PFSK-1 (cell line): Measurements from ENCODE around the gene MTRR.

Source experiments
- POLR2AphosphoS5 ChIP-seq: IDR thresholded peaks from 2 replicates; pipeline ENCODE4 v1.6.1; 2012; ENCODE audit warnings: low read depth, mild to moderate bottlenecking, control low read depth, low read length, moderate library complexity
- SIN3A ChIP-seq: IDR thresholded peaks from 2 replicates; pipeline ENCODE4 v1.6.1; 2012; ENCODE audit warnings: mild to moderate bottlenecking, low read length, moderate library complexity, borderline replicate concordance; ENCODE audit not compliant: insufficient read depth
- TAF1 ChIP-seq: IDR thresholded peaks from 2 replicates; pipeline ENCODE4 v1.6.1; 2012; ENCODE audit warnings: low read length, control low read depth, borderline replicate concordance; ENCODE audit not compliant: insufficient read depth
- TF ChIP-seq, protein P1 (sequence below), 2 experiments: IDR thresholded peaks; 2 replicates each; pipeline versions ENCODE4 v1.6.1 to v1.8.0; 2011 to 2012; ENCODE audit warnings: low read depth in 2 of 2, low read length in 2 of 2, control low read depth in 1 of 2, inconsistent platforms in 1 of 2, mild to moderate bottlenecking in 1 of 2, moderate library complexity in 1 of 2; ENCODE audit not compliant: insufficient read depth in 1 of 2

DNA sequence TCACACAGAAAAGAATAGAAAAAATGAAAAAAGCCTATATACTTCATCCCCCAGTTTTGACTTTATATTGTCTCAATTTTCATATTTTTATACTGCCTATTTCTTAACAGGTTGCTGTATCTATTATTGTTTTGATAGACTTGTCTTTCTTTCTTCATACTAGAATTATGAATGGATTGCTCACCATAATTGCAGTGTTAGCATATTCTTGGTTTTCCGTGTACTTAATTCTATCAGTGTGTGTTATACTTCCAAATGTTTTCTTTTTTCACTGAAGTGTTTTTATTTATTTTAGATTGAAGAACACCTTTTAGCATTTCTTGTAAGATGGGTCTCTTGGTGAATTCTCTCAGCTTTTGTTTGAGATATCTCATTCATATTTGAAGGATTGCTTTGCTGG, 38.7 kb downstream of the MTRR start:
- TF ChIP-seq POLR2AphosphoS5 (no peak), TAF1 (no peak), SIN3A (no peak)
- TF ChIP-seq, protein P1, sequence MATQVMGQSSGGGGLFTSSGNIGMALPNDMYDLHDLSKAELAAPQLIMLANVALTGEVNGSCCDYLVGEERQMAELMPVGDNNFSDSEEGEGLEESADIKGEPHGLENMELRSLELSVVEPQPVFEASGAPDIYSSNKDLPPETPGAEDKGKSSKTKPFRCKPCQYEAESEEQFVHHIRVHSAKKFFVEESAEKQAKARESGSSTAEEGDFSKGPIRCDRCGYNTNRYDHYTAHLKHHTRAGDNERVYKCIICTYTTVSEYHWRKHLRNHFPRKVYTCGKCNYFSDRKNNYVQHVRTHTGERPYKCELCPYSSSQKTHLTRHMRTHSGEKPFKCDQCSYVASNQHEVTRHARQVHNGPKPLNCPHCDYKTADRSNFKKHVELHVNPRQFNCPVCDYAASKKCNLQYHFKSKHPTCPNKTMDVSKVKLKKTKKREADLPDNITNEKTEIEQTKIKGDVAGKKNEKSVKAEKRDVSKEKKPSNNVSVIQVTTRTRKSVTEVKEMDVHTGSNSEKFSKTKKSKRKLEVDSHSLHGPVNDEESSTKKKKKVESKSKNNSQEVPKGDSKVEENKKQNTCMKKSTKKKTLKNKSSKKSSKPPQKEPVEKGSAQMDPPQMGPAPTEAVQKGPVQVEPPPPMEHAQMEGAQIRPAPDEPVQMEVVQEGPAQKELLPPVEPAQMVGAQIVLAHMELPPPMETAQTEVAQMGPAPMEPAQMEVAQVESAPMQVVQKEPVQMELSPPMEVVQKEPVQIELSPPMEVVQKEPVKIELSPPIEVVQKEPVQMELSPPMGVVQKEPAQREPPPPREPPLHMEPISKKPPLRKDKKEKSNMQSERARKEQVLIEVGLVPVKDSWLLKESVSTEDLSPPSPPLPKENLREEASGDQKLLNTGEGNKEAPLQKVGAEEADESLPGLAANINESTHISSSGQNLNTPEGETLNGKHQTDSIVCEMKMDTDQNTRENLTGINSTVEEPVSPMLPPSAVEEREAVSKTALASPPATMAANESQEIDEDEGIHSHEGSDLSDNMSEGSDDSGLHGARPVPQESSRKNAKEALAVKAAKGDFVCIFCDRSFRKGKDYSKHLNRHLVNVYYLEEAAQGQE (IDR thresholded peaks at IDR 0.05; ENCODE audit: insufficient read depth in 1 of 2, low read depth in 2 of 2, low read length in 2 of 2): no peak
